ENCODE results near the gene DYSF.

- TF ChIP-seq POLR2AphosphoS5 (IDR thresholded peaks at IDR 0.05; ENCODE audit: low read depth, low read length) = no peak
- TF ChIP-seq REST (IDR thresholded peaks at IDR 0.05; ENCODE audit: insufficient read depth in 1 of 2, low read depth in 2 of 2, low read length in 2 of 2) = no peak
- TF ChIP-seq TAF1 (IDR thresholded peaks at IDR 0.05; ENCODE audit: borderline replicate concordance, insufficient read depth, low read length) = no peak
- no peak for TF ChIP-seq SIN3A (IDR thresholded peaks at IDR 0.05; ENCODE audit: borderline replicate concordance, insufficient read depth, low read length)
Observed at GRCh38 chr2:71457923-71458322, 4.6 kb downstream of the DYSF start.

Measured in PFSK-1 (cell line).